Activated naive CD4-positive, alpha-beta T cell treated with anti-CD3 and anti-CD28 coated beads, Interleukin-2, amount 10 ng/mL, durations not matched to agents 7 days and 5 days (primary cell): ENCODE measurements around the gene GPR52.

Experiments
- CTCF ChIA-PET: fragments of 350-600 bp; sonication (Branson Sonifier 250); formaldehyde crosslinking; loops from one replicate; lab custom pipeline; 2021; ENCODE audit warnings: antibody characterized with exemption; lab: Charles Lee
- DNase-seq: peaks from one replicate; pipeline ENCODE4 v3.0.0-alpha.2; 2020
- H3K27ac Mint-ChIP-seq: one replicate; pipeline ENCODE4 v1.8.0; 2021; ENCODE audit warnings: mild to moderate bottlenecking, moderate library complexity, mixed read lengths
- H3K27me3 Mint-ChIP-seq: one replicate; pipeline ENCODE4 v1.8.0; 2021; ENCODE audit warnings: mild to moderate bottlenecking, mixed read lengths
- H3K36me3 Mint-ChIP-seq: one replicate; pipeline ENCODE4 v1.8.0; 2021; ENCODE audit warnings: mixed read lengths
- H3K4me1 Mint-ChIP-seq: one replicate; pipeline ENCODE4 v1.8.0; 2021; ENCODE audit warnings: mixed read lengths
- H3K4me3 Mint-ChIP-seq: one replicate; pipeline ENCODE4 v1.8.0; 2021; ENCODE audit warnings: mild to moderate bottlenecking, moderate library complexity, mixed read lengths
- H3K9me3 Mint-ChIP-seq: one replicate; pipeline ENCODE4 v1.8.0; 2021; ENCODE audit warnings: mixed read lengths

The GPR52 gene

GRCh38 chr1:174428033-174428432 lies 19.7 kb upstream of the GPR52 start:
- Mint-ChIP-seq H3K9me3 (no peaks in the 10 kb centered on the region), H3K36me3 (no peaks in the 10 kb centered on the region), H3K27ac (no peak overlapping the region), H3K27me3 (no peaks in the 10 kb centered on the region), H3K4me1 (no peaks in the 10 kb centered on the region), H3K4me3 (no peak overlapping the region)
- DNase-seq: no peak
- CTCF ChIA-PET: no interaction called here

DNA sequence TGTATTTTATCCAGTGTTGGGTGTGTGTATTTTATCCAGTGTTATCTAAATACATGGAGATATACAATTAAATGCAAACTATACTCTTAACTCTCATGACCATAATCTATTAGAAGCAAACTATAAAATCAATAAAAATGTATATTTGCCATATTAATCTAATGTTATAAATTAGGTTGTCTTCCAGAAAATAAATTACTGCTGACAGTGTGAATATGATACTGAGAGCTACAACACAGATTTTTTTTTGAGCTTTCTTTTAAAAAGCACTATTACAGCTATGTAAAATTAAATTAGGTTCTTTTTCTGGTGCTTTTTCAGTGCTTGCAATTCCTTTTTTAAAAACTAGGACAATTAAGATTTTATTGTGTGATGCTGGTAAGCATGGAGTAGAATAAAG lies 19.0 kb upstream of the GPR52 start:
- CTCF ChIA-PET: no interaction called here
- no peak overlapping the region for H3K4me3 Mint-ChIP-seq
- H3K4me1 Mint-ChIP-seq: no peaks in the 10 kb centered on the region
- no peaks in the 10 kb centered on the region for H3K9me3 Mint-ChIP-seq
- H3K27me3 Mint-ChIP-seq: no peaks in the 10 kb centered on the region
- H3K27ac Mint-ChIP-seq: no peak overlapping the region
- DNase-seq: no peak
- H3K36me3 Mint-ChIP-seq: no peaks in the 10 kb centered on the region

DNA sequence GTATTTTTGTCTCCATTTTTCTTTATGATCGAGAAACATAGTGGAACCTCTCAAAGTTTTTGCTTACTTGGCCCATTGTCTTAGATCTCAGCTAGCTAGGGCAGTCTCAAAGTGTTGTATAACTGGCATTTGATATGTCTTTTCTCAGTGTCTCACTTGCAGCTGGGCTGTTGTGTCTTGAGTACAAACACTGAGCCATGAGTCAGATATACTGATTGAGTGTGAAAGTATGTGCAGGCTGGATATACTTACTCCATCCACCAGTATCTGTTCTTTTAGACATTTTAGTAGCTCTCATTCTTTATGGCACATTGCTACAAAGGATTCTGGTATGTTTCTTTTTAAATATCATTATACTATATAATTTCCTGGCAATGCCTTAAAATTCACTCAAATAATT lies 14.3 kb upstream of the GPR52 start:
- DNase-seq: no peak
- Mint-ChIP-seq H3K27me3 (no peaks in the 10 kb centered on the region), H3K9me3 (peaks cover 6% of the 10 kb centered on the region), H3K4me1 (no peaks in the 10 kb centered on the region), H3K36me3 (no peaks in the 10 kb centered on the region), H3K4me3 (no peak overlapping the region), H3K27ac (no peak overlapping the region)
- CTCF ChIA-PET: no interaction called here

- Mint-ChIP-seq H3K27me3 (no peaks in the 10 kb centered on the region), H3K4me1 (no peaks in the 10 kb centered on the region), H3K9me3 (no peaks in the 10 kb centered on the region), H3K36me3 (no peaks in the 10 kb centered on the region), H3K4me3 (no peak overlapping the region), H3K27ac (no peak overlapping the region)
- no peak for DNase-seq
- CTCF ChIA-PET: no interaction called here
Observed at GRCh38 chr1:174445351-174445750, 2.4 kb upstream of the GPR52 start.

DNA sequence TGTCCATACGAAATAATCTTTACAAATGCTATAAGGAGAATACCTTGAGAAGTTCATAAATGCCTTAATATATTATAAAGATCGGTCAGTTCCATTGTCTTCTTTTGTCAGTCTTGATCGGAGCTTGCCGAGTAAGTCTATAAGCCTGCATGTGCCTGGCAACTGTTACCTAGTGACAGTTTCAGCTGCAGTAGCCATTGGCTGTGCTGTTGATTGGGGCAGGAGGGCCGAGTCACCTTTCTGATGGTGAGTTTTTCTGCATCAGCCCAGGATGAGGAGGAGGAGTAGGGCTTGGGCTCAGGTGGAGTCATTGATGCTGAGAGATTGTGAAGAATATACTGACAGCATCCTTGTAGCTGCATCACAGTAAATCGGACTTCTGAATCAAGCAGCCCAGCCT lies 1.9 kb upstream of the GPR52 start:
- CTCF ChIA-PET: no interaction called here
- no peaks in the 10 kb centered on the region for H3K9me3 Mint-ChIP-seq
- no peak overlapping the region for H3K4me3 Mint-ChIP-seq
- no peaks in the 10 kb centered on the region for H3K36me3 Mint-ChIP-seq
- no peak overlapping the region for H3K27ac Mint-ChIP-seq
- no peaks in the 10 kb centered on the region for H3K27me3 Mint-ChIP-seq
- DNase-seq: no peak
- H3K4me1 Mint-ChIP-seq: no peaks in the 10 kb centered on the region

DNA sequence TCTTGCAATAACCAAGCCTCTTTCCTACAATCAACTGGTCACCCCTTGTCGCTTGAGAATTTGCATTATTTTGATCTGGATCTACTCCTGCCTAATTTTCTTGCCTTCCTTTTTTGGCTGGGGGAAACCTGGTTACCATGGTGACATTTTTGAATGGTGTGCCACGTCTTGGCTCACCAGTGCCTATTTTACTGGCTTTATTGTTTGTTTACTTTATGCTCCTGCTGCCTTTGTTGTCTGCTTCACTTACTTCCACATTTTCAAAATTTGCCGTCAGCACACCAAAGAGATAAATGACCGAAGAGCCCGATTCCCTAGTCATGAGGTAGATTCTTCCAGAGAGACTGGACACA lies 743 bp downstream of the GPR52 start:
- Mint-ChIP-seq H3K4me3 (no peak overlapping the region), H3K4me1 (no peaks in the 10 kb centered on the region), H3K27me3 (no peaks in the 10 kb centered on the region), H3K9me3 (no peaks in the 10 kb centered on the region), H3K27ac (no peak overlapping the region), H3K36me3 (no peaks in the 10 kb centered on the region)
- CTCF ChIA-PET: no interaction called here
- no peak for DNase-seq

DNA sequence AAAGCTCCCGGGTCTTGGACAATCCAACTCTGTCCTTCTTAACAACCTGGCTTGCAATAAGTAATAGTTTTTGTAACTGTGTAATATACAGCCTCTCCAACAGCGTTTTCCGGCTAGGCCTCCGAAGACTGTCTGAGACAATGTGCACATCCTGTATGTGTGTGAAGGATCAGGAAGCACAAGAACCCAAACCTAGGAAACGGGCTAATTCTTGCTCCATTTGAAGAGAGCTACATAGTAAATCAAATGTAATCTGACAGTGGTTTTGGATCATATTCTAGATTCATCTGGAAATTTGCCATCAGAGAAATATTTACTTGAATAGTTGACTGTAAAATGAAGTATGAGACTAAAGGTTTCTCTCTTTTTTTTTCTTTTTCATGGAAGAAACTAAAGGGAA lies 1.2 kb downstream of the GPR52 start:
- Mint-ChIP-seq H3K4me3 (no peak overlapping the region), H3K9me3 (no peaks in the 10 kb centered on the region), H3K36me3 (no peaks in the 10 kb centered on the region), H3K27ac (no peak overlapping the region), H3K27me3 (no peaks in the 10 kb centered on the region), H3K4me1 (no peaks in the 10 kb centered on the region)
- CTCF ChIA-PET: no interaction called here
- no peak for DNase-seq

- Mint-ChIP-seq H3K4me3 (no peak overlapping the region), H3K27me3 (no peaks in the 10 kb centered on the region), H3K36me3 (no peaks in the 10 kb centered on the region), H3K27ac (no peak overlapping the region), H3K4me1 (no peaks in the 10 kb centered on the region), H3K9me3 (no peaks in the 10 kb centered on the region)
- CTCF ChIA-PET: no interaction called here
- DNase-seq: no peak
Observed at GRCh38 chr1:174451408-174451807, 3.6 kb downstream of the GPR52 start.

GRCh38 chr1:174465855-174466254 lies 18.1 kb downstream of the GPR52 start:
- Mint-ChIP-seq H3K27me3 (no peaks in the 10 kb centered on the region), H3K9me3 (no peaks in the 10 kb centered on the region), H3K4me1 (no peaks in the 10 kb centered on the region), H3K4me3 (no peak overlapping the region), H3K36me3 (no peaks in the 10 kb centered on the region), H3K27ac (no peak overlapping the region)
- no peak for DNase-seq
- CTCF ChIA-PET: no interaction called here

DNA sequence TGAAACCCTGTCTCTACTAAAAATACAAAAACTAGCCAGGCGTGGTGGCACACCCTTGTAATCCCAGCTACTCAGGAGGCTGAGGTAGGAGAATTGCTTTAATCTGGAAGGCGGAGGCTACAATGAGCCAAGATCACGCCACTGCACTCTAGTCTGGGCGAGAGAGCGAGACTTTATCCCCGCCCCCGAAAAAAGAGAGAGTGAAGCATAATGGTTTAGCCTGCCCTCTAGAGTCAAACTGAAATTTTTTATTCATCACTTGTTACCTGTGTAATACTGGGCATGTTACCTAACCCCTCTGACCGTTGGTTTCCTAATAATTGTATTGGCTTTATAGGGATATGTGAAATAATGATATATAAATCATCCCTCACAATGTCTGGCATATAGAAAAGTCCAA lies 18.8 kb downstream of the GPR52 start:
- no peaks in the 10 kb centered on the region for H3K27me3 Mint-ChIP-seq
- H3K36me3 Mint-ChIP-seq: no peaks in the 10 kb centered on the region
- no peak for DNase-seq
- H3K27ac Mint-ChIP-seq: peak overlapping the region; percentile 55
- H3K4me3 Mint-ChIP-seq: no peak overlapping the region
- H3K4me1 Mint-ChIP-seq: no peaks in the 10 kb centered on the region
- CTCF ChIA-PET: no interaction called here
- H3K9me3 Mint-ChIP-seq: no peaks in the 10 kb centered on the region

- H3K27ac Mint-ChIP-seq: no peak overlapping the region
- CTCF ChIA-PET: no interaction called here
- no peaks in the 10 kb centered on the region for H3K36me3 Mint-ChIP-seq
- H3K9me3 Mint-ChIP-seq: no peaks in the 10 kb centered on the region
- DNase-seq: no peak
- no peak overlapping the region for H3K4me3 Mint-ChIP-seq
- no peaks in the 10 kb centered on the region for H3K4me1 Mint-ChIP-seq
- no peaks in the 10 kb centered on the region for H3K27me3 Mint-ChIP-seq
Observed at GRCh38 chr1:174469052-174469451, 21.3 kb downstream of the GPR52 start.

DNA sequence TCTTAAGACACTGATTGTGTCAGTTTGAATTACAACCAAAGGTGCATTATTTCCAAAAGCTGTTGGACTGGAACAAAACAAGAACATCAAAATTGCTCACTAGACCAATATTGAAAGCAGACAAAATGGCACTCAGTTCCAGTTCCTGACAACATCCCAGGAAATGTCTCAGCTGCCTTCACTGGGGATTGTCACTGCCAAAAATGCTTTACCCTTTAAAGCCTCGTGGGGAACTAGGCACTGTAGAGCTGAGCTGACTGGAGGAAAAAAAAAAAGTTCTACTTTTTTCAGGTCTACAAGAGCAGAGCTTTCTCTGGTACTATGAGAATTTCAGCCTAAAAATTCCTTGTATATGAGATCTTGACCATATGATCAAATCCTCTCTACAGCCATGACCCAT lies 21.9 kb downstream of the GPR52 start:
- Mint-ChIP-seq H3K4me1 (no peaks in the 10 kb centered on the region), H3K27ac (no peak overlapping the region), H3K9me3 (no peaks in the 10 kb centered on the region), H3K27me3 (no peaks in the 10 kb centered on the region), H3K36me3 (no peaks in the 10 kb centered on the region), H3K4me3 (no peak overlapping the region)
- CTCF ChIA-PET: no interaction called here
- DNase-seq: no peak

DNA sequence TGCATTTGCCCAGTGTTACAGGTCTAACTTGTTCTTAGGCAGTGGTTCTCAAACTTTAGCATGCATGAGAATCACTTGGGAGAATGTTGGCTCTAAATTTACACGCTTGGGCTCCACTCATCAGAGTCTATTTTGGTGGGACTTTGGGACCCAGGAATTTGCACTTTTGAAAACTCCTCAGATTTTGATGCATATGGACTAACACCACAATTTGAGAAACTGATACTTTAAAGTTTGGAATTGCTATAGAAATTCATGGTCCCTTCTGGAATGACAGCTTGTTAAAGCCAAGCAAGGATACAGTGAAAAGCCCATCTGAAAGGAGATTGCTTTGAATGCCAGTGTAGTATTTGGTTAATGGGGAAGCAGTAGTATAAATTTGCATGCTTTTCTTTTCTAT lies 31.5 kb downstream of the GPR52 start:
- no peaks in the 10 kb centered on the region for H3K9me3 Mint-ChIP-seq
- no peaks in the 10 kb centered on the region for H3K36me3 Mint-ChIP-seq
- no peaks in the 10 kb centered on the region for H3K27me3 Mint-ChIP-seq
- no peak for DNase-seq
- no peak overlapping the region for H3K27ac Mint-ChIP-seq
- no peaks in the 10 kb centered on the region for H3K4me1 Mint-ChIP-seq
- CTCF ChIA-PET: no interaction called here
- no peak overlapping the region for H3K4me3 Mint-ChIP-seq

- DNase-seq: no peak
- no peaks in the 10 kb centered on the region for H3K36me3 Mint-ChIP-seq
Observed at GRCh38 chr1:174480324-174480723, 32.6 kb downstream of the GPR52 start.

GRCh38 chr1:174491606-174492005 lies 43.8 kb downstream of the GPR52 start:
- CTCF ChIA-PET: no interaction called here
- no peaks in the 10 kb centered on the region for H3K36me3 Mint-ChIP-seq

More at GRCh38 chr1:174480324-174480723, 32.6 kb downstream of the GPR52 start:
- no peak overlapping the region for H3K27ac Mint-ChIP-seq
- H3K27me3 Mint-ChIP-seq: no peaks in the 10 kb centered on the region
- H3K4me1 Mint-ChIP-seq: no peaks in the 10 kb centered on the region
- CTCF ChIA-PET: no interaction called here
- H3K4me3 Mint-ChIP-seq: no peak overlapping the region
- no peaks in the 10 kb centered on the region for H3K9me3 Mint-ChIP-seq

GRCh38 chr1:174497478-174497877 lies 49.7 kb downstream of the GPR52 start:
- Mint-ChIP-seq H3K9me3 (no peaks in the 10 kb centered on the region), H3K36me3 (no peaks in the 10 kb centered on the region), H3K27ac (no peak overlapping the region), H3K4me1 (no peaks in the 10 kb centered on the region), H3K4me3 (no peak overlapping the region), H3K27me3 (no peaks in the 10 kb centered on the region)
- CTCF ChIA-PET: no interaction called here
- no peak for DNase-seq

More at GRCh38 chr1:174491606-174492005, 43.8 kb downstream of the GPR52 start:
- no peak for DNase-seq
- Mint-ChIP-seq H3K4me1 (no peaks in the 10 kb centered on the region), H3K27me3 (no peaks in the 10 kb centered on the region), H3K9me3 (no peaks in the 10 kb centered on the region), H3K27ac (no peak overlapping the region), H3K4me3 (no peak overlapping the region)
